ENCODE results near the gene CALML6.

- TF ChIP-seq CTCF (IDR thresholded peaks at IDR 0.05 in 8 of 11, conservative IDR thresholded peaks at IDR 0.05 in 3 of 11) (no peak), POLR2A (IDR thresholded peaks at IDR 0.05) (no peak), POLR2AphosphoS5 (IDR thresholded peaks at IDR 0.05) (no peak)
Measured at GRCh38 chr1:1941211-1941841, 26.3 kb downstream of the CALML6 start.

Measured in spleen (tissue), 7 donors.